Activated CD4-positive, alpha-beta T cell treated with anti-CD3 and anti-CD28 coated beads, Interleukin-2, Interleukin-4, amounts not matched to agents 100 ng/mL and 50 ng/mL, durations not matched to agents 16 hours and 8 hours (primary cell): ENCODE measurements around the gene CCDC159.
"Not testable (repeated sequence)": the region's sequence is repeated elsewhere in the genome, so short reads cannot be mapped to it uniquely, and the experiment has no call there.

Experiments used
- DNase-seq: peaks from one replicate; pipeline ENCODE4 v3.0.0-alpha.2; 2020; ENCODE audit warnings: low spot score

CCDC159 gene

DNA sequence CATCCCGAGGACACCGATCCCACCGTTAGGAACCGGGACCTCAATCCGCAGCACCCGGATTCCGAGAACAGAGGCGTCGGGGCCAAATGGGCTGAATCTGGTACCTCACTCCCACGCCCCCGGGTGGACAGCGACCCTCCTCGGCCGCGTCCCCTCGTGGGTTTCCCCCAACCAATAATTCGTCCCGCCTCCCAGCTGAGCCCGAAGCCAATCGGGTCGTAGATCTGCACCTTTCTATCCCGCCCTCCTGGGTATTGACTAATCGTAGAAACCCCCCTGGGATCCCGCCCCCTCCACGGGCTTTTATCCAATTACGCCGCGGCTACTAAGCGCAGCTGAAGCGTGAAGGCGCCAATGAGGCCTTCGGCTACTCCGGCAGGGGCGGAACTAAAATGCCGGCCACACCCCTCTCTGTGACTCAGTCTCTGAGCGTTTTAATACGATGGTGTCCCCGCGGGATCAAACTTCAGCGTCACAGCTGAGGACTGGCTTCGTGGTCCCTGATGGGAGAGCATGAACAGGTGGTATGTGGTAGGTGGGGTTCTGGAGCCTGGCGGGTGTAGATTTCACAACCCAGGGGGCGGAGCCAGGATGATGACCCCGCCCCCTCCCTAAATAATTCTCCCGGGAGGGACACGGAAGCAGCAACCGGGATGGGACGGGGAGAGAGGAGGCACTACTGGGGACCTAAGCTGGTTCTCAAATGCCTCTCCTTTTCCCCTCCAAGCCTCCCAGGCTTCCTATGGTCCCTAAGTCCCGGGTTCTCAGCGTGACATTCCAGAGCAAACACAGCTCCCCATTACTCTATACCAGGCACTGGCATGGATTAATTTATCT, at the start of gene CCDC159, which contains the start of gene TMEM205:
Gene CCDC159 (plus strand): TSS at position 416 of the 837 bp plus-strand sequence. CDS start 88 bp downstream, at position 504.
Gene TMEM205 (minus strand): TSS at position 165 of the 837 bp plus-strand sequence. CDS start 649 bp downstream, outside the sequence.
- DNase-seq = peak; percentile 99

- no peak for DNase-seq
Observed at GRCh38 chr19:11299946-11300810, 46.1 kb upstream of the CCDC159 start.

DNA sequence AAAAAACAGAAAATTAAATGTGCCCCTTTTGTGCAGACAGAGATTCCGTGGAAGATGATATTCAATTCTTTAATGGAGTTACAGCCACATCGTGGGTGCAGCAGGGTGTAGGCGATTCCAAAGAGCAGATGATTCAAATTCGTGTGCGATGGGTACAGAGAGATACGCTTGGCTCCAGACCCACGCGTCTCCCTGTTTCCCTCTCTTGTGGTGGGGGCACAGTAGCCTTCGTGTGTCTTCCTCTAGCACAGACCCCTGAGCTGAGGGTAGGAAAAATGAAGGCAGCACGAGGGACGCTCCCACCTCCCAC, 45.6 kb upstream of the CCDC159 start:
- no peak for DNase-seq

GRCh38 chr19:11304936-11305335, 41.4 kb upstream of the CCDC159 start:
- no peak for DNase-seq

DNA sequence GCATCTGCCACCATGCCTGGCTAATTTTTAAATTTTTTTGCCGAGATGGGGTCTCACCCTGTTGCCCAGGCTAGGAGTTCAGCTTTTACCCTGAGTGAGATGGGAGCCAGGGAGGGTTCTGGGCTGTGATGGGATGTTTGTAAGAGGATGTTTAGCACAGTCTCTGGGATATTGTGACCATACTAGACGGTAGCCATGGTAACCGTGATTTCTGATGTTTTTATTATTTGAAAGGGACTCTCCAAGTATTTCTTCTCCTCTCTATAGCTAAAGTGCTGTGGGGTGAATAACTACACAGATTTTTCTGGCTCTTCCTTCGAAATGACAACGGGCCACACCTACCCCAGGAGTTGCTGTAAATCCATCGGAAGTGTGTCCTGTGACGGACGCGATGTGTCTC, 40.0 kb upstream of the CCDC159 start:
- no peak for DNase-seq

GRCh38 chr19:11320278-11320995, 25.9 kb upstream of the CCDC159 start:
- not testable (repeated sequence) for DNase-seq

DNA sequence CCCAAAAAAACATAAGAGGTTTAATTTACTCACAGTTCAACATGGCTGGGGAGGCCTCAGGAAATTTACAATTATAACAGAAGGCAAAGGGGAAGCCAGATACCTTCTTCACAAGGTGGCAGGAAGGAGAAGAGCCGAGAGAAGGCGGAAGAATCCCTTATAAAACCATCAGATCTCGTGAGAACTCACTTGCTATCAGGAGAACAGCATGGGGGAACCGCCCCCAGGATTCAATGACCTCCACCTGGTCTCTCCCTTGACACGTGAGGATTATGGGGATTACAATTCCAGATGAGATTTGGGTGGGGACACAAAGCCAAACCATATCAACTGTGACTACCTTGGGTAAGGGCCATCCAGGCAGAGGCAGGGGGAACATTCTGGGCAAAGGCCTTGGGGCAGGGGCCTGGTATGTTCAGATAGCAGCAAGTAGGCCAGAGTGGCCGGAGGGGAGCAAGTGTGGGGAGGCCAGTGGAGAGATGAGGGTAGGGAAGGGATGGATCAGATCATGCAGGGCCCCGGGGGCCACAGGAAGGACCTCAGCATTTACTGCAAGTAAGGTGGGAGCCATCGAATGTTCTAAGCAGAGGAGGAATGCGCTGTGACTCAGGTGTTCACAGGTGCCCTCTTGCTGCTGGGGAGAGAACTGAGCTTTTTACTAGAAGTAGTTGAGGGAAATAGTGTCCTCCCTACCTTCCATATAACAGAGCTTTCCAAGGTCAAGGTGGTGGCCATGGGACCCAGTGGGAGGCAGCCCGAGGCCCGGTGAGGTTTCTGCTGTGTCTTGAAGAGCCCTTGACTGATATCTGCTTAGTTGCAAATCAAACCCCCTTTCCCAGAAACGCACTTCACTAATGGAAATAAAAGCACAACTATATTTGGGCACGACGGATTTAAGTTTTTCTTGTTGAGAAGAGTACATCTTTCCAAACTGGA, 24.9 kb upstream of the CCDC159 start:
- no peak for DNase-seq

DNA sequence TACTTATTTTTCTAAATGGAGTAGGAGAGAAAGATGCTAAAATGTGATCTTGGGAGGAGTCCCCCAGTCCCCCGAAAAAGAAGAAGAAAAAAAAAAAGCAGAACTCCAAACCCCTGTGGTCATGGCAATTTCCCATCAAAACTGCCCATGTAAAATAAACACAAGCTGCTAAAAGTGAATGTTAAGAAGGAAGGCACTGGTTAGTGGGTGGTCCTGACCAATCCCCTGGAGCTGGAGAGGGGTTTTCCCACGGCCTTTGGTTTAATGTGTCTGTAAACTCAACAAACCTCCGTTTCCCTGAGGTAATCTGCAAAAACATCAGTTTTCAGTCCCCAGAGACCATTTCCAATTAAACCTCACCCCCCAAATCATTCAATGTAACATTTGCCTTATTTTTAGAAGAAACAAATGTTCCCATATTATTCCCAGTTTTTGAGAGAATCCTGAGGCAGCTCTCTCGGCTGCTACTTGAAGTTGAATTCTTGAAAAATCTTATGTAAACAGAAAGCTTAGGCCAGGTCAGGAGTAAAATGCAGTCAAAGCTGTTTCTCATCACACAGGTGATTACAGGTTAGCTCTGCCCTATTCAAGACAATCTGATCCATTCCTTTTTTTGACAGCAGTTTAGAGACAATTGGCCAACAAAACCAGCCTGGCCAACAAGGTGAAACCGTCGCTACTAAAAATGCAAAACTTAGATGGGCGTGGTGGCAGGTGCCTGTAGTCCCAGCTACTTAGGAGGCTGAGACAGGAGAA, 23.9 kb upstream of the CCDC159 start:
- no peak for DNase-seq

DNA sequence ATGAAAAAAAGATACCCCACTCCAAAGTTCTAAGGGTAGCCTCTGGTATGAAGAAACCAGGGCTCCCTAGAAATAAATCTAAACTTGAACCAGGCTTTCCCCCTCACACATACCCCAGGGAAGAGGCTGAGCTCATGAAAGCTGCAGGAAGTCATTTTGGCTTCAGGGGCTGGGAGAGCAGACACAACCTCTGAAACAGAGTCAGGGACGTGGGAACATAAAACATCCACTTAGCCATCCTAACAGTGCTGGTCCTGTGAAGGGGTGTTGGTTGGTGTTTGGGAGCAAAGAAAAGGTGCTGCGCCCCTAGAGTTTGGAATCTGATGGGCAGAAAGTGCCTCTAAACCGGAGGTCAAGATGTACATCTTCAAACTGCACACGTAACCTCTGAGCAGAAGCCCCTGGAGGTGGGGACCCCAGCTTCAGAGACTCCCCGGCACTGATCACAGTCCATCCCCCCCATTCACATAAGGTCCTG, 22.7 kb upstream of the CCDC159 start:
- no peak for DNase-seq

- DNase-seq = peak; percentile 80
Observed at GRCh38 chr19:11324079-11324661, 22.1 kb upstream of the CCDC159 start.

DNA sequence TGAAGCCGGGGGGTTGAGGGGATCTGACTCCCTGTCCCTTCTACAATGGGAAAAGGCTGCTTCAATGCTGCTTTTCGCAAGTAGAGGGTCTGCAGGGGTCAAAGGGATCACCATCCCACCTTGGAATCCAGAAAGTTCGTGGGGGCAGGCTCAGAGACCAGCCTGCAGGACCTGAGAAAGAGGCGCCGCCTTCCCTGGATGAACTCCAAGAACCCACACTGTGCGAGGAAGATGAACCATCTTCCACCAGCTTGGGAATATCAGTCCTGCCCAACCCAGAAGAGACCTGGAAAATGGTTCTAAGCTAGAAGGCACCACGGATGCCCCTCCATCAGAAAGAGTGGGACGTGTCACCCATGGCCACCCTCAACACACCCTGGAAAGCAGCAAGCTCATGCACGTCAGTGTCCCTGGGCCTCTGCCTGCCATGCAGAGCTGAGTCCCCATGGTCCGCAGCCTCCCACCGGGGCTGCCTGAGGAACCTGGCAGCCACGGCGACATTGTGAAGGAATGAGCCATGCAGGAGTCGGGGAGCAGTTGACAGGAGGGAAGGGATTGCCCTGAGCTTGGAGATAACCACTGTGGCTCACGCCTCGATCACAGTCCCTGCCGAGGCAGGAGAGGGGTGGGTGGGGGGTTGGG, 21.4 kb upstream of the CCDC159 start:
- no peak for DNase-seq

GRCh38 chr19:11325544-11325943, 20.8 kb upstream of the CCDC159 start:
- DNase-seq = no peak

GRCh38 chr19:11330127-11330526, 16.2 kb upstream of the CCDC159 start:
- DNase-seq = no peak

- no peak for DNase-seq
Observed at GRCh38 chr19:11331502-11331901, 14.8 kb upstream of the CCDC159 start.

- no peak for DNase-seq
Observed at GRCh38 chr19:11332822-11333221, 13.5 kb upstream of the CCDC159 start.

GRCh38 chr19:11333838-11334237, 12.5 kb upstream of the CCDC159 start:
- DNase-seq = not testable (repeated sequence)

- DNase-seq = no peak
Observed at GRCh38 chr19:11335449-11336146, 10.7 kb upstream of the CCDC159 start.

- DNase-seq = no peak
Observed at GRCh38 chr19:11337080-11337479, 9.2 kb upstream of the CCDC159 start.

GRCh38 chr19:11338121-11338520, 8.2 kb upstream of the CCDC159 start:
- no peak for DNase-seq
